Non-pigmented ciliary epithelial cell (primary cell): ENCODE results near the gene TMEM9.
"Not testable (repeated sequence)": the region's sequence is repeated elsewhere in the genome, so short reads cannot be mapped to it uniquely, and the experiment has no call there.

Experiments
- DNase-seq: peaks from one replicate; pipeline ENCODE4 v3.0.0-alpha.2; 2010; ENCODE audit warnings: low read depth

TMEM9 gene

DNA sequence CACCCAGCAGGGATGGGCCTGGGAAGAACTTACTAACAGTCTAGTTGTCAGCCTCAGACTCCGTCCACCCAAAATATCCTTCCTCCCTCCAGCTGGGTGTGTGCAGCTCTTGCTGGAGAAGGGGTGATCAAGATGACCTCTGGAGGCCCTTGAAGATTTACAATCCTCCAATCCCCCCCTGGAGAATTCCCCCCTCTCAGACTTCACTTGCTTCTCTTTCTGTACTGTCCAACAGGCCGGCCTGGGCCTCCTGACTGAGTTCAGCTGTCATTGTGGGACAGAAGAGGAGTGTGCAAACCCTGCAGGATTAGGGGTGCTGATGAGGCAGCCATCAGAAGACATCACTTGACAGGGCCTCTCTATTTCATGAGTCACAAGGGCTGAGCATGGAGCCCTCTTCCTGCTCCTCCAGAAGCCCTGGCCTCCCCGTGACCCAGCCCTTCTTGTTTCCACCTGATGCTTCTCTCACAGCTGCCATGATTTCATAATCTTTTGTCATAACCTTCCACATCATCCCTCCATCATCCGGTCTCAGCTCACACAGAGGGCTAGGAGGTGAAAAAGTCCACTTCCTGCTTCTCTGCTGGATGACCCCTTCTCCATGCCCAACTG is 18.8 kb upstream of the TMEM9 start:
- DNase-seq = no peak

DNA sequence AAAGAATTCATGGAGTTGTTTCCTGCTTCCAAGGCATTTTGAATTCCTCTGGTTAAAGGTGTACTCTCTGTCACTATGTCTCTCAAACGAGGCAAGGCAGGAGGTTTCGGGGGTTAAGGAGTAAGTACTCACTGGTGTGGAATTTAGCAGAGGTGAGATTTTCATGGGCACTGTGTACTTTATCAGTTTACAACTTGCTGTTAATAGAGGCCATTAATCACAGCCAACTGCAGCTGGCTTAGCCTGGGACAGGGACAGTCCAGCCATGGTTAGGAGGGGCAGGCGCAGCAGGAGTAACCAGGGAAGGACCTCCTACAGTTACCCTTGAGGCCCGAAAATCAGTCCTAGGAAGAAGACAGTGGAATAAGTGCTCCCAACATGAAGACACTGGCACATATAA is 18.1 kb upstream of the TMEM9 start:
- DNase-seq = no peak

DNA sequence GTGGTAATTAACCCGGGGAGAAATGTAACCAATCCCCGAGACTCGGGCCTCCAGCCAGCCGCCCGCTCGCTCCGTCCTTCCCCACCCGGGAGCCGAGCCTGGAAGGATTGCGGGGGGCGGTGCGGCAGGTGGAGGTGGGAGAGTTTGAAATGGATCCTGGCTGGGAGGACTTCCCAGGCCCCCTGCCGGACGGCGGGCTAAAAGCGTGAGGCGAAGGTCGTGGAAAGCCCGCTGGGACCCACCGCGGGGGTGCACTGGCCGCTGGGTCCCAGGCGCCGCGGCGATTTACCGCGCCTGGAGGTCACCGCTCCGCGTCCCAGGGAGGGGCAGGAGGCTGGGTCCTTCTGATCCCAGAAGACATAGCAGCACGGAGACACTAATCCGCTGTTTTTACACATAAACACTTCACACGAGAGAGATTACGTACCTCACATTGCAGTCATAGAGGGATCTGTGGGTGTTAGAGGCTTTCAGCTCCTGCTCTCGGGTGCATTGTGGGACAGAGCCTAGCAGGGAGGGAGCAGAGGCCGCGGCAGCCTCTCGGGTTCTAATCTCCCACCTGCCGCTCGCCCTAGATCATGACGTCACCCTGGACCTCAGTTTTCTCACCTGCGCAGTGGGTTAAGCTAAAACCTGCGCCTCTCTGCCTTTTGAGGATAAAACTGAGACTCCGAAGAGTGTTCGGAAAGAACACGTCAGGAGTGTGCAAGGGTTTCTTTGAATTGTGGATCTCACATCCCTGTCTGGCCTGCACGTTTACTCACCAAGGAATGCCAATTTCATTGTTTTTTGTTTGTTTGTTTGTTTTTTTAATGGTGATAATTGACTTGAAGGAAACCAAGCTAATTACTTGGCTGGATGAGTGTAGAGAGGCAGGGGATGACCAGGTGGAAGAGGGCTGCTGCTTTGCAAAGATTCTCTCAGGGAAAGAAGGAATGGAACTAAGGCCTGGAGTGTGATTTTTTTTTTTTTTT is 17.1 kb upstream of the TMEM9 start:
- DNase-seq = no peak

DNA sequence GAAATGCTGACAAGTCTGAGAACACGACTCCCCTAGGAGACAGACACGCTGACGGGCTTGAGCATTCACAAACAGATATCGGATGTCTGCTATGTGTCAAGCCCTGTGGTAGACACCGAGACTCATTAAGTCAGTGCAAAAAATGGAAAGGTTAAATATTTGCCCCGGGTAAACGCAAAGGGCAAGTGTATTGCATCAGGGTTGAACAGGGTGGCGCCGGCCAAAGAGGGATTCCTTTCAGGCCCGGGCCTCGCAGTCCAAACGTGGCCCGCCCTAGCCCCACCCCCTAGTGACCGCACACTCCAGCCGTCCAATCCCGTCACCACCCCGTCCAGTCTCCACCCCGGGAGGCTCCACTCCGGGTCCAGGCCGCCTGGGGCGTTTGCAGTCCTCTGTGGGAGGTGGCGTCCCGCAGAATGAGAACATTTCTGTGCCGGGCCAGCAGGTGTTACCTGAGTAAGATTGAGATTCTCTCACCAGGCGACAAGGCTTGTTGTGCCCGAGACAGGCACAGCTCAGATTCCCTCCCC is 16.3 kb upstream of the TMEM9 start:
- DNase-seq = peak; percentile 40

DNA sequence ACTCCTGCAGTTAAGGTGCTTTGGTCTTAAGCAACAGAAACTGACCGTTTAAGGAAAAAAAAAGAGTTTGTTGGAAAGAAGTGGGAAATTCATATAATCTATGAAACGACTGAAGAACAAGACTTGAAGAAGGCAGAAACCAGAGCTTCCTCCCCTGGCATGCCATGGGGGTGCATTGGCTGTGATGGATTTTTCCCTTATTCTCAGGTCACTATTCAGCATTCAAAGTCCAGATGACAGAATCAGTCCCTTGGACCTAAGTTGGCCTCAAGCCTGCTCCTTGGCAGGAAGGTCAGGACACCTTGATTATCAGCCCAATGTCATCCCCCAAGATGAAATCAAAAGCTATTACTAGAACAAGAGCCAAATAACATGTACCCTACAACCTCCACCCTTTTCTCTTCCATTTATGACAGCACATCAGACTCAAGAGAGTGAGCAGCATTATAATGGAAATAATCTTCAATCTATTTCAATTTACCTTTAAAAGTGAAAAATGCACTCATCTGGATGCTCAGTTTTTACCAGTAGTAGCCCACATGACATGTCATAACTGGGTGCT is 15.8 kb upstream of the TMEM9 start:
- DNase-seq = no peak

DNA sequence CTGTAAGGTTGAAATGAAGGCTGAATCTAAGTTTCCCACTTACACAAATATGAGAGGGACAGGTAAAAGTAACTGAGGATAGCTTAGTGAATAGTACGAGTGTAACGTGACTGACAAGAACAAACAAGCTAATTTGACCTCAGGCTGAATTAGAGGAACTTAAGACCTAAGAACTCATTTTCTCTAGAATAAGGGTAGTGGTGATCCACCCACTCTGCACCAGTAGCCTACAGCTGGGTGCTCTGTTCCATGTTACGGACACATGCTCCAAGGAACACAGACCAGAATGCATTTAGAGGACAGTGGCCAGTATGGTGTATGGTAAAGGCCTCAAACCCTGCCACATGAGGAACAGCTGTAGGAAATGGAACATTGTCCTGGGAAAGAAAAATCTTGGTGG is 14.9 kb upstream of the TMEM9 start:
- no peak for DNase-seq

DNA sequence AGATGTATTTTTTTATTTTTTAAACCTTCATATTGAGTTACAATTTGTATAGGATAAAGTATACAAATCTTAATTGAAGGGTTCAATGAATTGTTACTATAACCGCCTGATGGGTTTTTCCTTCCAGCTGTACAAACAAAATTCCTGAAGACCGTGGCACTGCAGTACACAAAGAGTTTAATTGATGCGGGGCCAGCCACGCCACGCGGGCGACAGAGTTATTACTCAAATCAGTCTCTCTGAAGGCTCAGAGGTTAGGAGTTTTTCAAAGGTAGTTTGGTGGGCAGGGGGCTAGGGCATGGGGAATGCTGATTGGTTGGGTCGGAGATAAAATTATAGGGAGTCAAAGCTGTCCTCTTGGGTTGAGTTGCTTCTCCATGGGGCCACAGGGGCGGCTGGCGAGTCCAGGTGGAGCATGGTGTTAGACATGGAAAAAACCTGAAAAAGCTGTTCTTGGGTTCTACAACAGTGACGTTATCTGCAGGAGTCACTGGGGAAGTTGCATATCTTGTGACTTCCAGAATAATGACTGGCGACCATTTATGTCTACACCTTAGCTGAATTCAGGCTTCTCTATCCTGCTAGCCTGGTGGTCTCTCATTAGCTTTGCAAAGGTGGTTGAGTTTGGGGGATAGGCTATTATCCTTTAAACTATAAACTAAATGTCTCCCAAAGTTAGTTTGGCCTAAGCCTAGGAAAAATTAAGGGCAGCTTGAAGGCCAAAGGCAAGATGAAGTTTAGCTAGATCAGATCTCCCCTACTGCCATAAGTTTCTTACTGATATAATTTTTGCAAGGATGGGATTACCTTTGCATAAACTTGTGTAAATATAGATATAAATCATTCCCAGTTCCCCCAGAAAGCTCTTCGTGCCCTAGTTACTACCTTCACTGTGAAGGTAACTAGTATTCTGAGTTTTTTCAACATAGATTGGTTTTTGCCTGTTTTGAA is 13.0 kb upstream of the TMEM9 start:
- DNase-seq = no peak

DNA sequence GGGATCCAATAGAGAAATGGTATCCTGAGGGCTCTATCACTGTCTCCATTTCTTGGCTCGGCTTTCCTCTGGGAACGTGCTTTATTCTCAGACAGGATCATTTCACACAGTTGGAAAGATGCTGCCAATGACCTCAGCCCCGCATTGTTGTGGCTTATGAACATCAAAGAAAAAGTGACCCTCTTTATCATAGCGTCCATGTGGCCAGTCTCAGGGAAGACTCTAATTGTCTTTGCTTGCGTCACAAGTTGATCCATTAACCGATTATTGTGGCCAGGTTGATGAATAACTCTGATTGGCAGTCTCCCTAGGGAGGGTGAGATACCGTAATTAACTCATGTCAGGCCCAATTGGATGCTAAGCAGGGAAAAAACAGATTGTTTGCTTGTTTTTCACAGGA is 10.4 kb upstream of the TMEM9 start:
- DNase-seq = no peak

DNA sequence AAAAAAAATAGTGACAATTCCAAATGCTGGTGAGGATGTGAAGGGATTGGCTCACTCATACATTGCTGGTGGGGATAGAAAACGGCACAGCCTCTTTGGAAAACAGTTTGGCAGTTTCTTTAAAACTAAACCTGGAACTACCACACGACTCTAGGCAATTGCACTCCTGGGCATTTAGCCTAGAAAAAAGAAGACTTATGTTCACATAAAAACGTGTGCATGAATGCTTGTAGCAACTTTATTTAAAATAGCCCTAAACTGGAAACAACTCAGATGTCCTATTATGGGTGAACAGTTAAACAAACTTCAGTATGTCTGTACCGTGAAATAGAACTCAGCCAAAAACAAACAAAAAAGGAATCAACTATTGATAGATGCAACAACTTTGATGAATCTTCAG is 9.4 kb upstream of the TMEM9 start:
- no peak for DNase-seq

DNA sequence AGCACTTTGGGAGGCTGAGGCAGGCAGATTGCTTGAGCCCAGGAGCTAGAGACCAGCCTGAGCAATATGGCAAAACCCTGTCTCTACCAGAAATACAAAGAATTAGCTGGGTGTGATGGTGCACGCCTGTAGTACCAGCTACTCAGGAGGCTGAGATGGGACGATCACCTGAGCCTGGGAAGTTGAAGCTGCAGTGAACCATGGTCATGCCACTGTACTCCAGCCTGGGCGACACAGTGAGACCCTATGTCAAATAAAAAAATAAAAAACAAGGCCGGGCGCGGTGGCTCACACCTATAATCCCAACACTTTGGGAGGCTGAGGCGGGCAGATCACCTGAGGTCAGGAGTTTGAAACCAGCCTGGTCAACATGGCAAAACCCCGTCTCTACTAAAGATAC is 8.8 kb upstream of the TMEM9 start:
- DNase-seq = not testable (repeated sequence)

DNA sequence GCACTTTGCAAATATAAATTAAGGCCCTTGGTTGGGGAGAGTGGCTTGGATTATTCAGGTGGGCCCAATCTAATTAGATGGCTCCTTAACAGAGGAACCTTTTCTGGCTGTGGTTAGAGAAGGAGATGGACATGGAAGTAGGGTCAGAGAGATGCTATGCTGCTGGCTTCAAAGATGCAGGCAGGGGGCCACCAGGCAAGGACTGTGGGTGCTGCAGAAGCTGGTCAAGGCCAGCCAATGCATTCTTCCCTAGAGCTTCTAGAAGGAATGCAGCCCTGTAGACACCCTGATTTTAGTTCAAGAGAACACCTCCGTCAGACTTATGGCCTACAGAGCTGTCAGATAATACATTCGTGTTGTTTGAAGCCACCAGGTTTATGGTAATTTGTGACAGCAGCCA is 3.7 kb upstream of the TMEM9 start:
- no peak for DNase-seq

DNA sequence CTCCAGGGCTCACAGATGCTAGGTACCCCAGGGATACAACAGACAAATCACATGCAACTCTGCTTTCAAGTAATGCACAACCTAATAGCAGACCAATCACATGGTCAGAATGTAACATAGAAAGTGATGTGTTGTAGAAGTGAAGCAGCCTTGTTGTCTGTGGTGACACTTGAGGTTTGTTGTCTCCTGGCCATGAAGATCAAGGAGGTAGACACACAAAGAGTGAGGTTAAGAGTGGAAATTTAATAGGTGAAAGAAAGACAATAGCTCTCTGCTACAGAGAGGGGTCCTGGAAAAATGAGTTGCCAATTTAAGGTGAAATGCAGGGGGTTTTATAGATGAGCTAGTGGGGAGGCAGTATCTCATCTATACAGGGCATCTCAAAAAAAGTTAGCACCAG is 2.5 kb upstream of the TMEM9 start:
- DNase-seq = no peak

DNA sequence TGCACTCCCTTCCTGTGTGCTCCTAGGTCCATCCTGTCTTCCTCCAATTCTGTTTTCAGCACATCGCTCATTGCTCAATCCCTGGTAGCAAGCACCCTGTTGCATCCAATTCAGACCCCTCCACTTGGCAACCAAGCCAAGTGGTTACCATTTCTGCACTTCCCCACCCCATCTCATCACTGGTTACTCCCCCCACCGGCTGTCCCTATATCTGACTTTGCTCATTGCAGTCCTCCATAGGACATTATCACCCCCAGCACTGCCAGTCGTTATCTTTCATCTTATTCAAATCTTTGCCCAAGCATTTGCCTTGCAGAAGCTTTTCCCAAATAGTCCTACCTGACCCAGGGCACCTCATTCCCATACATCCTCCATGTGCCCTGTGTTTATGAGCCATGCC is 2.1 kb upstream of the TMEM9 start:
- no peak for DNase-seq

DNA sequence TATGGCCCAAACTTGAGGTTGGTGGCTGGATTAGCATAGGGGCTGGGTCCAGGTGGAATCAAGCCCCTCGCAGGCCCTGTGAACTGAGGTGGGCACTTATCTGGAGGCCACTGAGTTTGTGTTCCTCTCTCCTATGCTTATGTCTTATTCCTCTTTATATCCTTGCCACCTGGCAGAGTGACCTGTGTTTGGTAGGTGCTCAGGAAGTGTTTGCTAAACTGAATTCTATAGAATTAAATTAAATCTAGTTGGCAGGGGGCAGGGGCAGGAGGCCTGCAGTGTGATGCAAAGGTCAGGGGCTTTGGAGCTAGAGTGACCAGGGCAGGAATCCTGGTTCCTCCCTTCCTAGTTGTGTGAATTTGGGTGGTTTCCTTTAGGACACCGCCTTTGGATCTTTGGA is 1.1 kb upstream of the TMEM9 start:
- DNase-seq = no peak

DNA sequence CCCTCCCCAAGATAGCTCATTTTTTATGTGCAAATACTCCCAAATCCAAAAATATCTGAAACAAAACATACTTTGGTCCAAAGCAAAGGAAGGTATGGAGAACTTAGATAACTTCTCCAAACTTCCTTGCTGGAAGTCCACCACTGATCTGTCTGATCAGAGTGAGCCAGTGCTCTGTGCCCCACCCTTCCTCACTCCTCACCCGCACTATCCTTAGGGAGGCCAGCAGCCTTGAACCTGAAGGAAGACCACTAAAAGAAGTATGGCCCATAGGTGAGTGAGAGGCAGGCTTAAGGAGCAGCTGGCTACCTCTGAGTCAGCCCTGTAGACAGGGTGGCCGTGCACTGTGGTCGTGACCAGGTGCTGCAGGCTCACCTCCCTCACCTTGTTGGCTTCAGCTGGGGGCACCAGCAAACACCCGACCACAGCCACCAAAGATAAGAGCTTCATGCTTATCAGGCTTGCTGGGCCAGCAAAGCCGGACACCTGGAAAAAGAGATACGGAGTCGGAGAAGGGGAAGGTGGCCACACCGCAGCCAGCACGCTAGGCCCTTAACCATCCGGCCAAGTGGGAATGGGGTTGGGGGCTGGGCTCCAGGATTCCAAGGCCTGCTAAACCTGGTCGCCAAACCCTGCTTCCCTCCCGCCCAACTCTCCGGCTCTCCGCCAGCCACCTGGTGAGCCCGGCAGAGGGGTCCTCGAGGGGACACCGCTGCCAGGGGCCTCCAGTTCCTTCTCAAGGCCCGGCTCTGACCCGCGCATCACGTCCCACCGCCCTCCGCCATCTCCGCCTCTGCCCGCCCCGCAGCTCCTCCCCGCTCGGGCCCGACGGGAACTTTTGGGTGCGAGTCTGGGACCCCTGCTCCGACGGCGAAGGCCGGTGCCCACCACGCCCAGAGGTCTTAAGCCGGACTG is 543 bp downstream of the TMEM9 start:
- no peak for DNase-seq

DNA sequence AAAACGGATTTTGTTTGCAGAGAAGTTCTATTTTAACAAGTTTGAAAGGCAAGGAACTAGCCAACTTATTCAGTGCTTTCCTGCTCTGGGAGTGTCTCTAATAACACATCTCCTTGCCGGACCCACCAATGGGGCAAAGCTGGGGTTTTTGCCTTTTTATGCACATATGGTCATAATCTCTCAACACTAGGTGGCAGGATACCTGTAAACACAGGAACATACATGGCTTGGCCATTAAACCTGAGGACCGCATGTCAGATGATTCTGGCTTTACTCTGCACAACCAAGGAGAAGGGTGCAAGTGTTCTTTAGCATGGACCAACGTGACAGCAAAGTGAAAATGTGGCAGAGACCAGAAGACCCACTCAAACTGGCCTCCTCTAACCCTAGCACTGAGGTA is 4.9 kb downstream of the TMEM9 start:
- DNase-seq = no peak

DNA sequence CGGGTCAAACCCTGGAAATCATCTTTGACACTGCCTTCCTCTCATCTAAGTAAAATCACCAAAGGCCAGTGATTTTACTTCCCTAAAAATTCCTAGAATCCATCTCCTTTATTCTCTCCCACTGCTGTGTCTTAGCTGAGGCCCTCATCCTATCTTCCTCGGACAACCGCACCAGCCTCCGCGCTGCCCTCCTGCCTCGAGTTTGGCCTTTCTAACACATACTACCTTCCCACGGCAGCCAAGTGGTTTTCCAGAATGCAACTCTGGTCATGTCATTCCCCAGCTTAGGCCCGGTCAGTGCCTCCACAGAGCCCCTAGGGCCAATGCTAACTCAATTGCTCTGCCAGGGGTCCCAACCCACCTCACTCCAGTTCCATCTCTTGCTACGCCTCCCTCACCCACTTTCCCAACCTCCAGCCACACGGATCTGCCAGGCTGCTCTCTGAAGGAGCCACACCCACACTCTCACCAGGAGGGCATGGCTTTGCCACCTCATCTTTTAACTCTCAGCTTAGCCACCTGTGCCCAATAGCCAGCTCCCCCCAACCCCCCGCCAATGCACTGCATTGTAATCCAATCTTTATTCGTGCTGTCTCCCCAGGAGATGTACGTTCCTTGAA is 6.8 kb downstream of the TMEM9 start:
- no peak for DNase-seq

DNA sequence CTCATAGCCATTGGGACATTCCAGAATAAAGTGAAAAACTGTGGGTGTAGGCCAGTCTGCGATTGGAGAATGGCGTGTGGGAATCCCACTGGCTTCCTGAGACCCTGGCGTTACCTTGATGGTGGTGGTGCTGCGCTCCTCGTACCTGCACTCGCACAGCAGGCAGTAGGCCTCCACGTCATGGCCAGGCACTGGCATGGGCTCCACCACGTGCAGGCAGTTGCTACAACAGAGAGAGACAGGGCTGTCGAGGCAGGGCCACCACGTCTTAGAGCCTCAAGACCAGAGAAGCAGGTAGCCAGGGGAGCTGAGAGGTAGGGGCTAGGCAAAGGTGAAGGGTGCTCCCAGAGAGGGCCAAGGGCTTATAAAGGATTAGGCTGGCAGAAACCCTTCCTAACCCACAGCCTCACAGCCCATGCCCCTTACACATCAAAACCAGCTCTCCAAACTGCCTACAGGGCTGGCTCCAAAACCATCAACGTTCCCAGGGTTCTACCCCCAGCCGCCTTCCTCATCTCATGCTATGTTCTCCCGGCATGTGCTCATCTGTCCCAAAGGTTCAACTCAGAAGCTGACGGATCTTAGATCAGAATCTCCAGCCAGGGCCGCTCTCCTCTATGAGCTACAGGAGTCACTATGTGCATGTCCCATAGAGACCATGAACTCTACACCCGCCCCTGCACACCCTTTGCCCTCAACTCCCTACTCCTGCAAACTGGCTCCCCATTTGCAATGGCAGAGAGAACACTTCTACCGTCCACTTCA is 7.5 kb downstream of the TMEM9 start:
- no peak for DNase-seq

DNA sequence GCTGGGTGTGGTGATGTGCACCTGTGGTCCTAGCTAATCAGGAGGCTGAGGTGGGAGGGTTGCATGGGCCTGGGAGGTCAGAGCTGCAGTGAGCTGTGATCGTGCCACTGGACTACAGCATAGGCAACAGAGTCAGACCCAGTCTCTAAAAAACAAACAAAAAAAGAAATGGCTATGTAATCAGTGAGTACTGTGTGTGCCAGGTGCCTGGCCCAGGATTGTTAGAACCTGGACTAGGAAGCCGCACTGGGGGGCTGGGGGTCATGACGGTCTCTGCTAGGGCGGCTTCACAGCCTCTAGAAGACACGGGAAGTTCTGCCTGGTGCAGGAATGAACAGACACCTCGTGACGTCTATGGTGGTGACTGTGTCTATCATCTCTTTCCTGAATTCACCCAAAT is 8.5 kb downstream of the TMEM9 start:
- no peak for DNase-seq

DNA sequence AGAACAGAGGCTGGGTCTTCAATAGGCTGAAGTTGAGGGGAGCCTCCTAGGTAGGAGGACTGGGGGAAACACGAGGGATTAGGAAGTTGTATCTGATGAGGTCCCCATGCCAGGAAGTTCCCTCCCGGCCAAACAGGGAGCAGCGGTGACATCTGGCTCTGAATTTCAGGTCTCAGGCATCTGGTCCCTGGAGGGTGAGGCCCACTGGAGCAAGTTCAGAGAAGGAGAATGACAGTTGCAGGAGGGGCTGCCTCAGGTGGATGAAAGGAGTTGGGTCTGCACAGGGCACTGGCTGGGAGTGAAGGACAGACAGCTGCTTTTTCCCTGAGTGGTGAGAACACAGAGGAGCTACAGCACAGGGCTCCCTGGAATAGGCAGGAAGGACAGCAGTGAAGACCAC is 9.1 kb downstream of the TMEM9 start:
- no peak for DNase-seq
